Activated CD4-positive, alpha-beta T cell treated with anti-CD3 and anti-CD28 coated beads, Interleukin-2, amount 50 U/mL, for 1 hour (primary cell): ENCODE data around the gene NOC3L.
"Not testable (repeated sequence)": the region's sequence is repeated elsewhere in the genome, so short reads cannot be mapped to it uniquely, and the experiment has no call there.

Experiments used
- DNase-seq: peaks from one replicate; pipeline ENCODE4 v3.0.0-alpha.2; 2020

Gene NOC3L

DNA sequence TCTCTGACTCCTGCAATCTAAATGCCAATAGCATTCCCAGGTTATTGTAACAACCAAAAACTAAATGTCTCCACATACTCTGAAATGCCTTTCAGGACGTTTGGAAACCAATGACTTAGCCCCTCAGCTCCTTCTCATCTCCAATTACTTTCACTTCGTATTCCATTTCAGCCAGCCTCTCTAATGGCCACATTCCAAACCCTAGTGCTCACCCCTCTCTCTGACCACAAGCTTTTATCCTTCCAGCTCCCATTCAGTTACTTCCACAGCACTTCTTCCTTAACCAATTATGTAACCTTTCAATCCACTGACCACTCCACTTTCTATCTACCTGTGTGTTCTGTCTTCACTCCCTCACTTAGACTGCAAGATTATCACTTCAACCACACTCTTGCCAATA, 4.3 kb downstream of the NOC3L start:
- no peak for DNase-seq

DNA sequence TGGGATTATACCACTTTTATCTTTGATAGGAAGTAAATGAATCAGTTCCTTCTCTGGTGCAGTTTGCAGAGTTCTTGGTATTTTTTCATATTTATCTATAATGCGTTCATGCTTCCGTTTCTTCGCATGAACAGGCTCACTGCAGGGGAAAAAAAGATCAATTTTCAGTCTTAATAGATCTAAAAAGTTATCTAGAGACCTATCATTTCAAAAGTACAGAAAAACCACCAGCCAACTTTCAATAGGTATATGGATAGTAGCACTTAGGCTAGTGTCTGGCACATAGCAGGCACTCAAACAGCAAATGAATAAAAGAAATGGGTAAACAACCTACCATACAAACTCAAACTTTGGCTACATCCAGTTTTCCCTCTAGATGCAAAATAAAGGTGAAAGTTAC, 5.5 kb downstream of the NOC3L start:
- no peak for DNase-seq

DNA sequence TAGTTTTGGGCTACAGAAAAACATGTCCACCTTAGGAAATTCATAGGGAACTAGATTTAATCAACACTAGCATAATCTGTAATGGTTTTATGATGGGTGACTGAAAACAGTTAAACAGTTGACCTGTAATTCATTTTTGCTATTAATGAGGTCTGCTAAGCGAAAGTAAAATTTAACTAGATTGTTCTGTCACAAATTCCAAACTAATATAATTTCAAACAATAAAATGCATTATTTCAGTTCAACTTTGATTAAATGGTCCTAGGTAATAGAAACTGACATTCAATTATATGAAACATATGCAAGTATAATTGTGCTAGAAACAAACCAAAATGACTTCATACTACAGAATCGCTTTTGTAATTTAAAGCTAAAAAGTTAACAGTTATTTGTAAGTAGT, 6.9 kb downstream of the NOC3L start:
- no peak for DNase-seq

DNA sequence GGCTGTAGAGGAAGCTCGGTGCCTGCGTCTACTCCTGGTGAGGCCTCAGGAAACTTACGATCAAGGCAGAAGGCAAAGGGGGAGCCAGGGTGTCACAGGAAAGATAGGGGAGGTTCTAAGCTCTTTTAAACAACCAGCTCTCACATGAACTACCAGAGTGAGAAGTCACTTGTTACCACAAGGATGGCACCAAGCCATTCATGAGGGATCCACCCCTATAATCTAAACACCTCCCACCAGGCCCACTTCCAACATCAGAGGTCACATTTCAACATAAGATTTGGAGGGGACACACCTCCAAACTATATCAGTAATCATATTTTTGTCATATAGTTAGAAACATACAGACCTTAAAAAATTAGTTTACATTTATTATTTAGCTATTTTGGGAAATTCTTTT, 9.4 kb downstream of the NOC3L start:
- DNase-seq: no peak

DNA sequence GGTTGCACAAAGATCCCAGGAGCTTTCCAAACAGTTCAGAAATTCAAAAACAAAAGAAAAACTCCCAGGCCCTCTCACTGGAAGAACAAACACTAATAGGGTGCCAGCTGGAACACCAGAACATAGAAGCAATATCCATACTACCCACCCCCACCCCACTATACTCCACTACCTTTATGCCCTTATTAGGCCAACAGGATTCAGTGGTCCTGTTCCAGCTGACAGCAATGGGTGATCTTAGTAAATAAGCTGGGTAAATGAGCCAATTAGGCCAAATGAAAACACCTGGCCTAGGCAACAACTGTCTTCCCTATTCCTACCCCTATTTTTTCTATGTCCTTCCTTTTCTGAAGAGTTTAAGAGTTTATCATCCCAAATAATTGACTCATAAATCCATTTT, 11.7 kb downstream of the NOC3L start:
- no peak for DNase-seq

DNA sequence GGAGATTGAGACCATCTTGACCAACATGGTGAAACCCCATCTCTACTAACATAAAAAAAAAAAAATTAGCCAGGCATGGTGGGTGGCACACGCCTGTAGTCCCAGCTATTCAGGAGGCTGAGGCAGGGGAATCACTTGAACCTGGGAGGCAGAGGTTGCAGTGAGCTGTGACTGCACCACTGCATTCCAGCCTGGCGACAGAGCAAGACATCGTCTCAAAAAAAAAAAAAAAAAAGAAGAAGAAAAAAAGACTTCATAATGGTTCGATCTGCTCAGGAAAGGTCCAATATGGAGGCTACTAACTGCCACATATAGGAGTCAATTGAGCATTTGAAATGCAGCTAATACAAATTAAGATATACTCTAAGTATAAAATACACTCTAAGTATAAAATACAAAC, 12.2 kb downstream of the NOC3L start:
- DNase-seq: not testable (repeated sequence)

DNA sequence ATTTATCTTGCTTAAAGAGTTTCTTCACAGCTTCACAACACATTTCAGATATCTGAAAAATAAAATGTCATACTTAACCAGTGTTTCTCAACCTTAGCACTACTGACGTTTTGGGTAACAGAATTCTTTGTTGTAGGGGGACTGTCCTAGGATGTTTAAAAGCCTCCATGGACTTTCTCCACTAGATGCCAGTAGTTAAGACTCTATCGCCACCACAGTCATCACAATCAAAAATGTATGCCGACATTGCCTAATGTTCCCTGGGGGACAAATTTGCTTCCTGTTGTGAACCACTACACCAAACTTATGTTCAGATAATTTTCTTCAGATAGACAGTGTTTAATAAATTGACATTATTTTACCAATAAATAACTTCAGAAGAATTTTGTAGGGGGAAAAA, 13.4 kb downstream of the NOC3L start:
- no peak for DNase-seq

DNA sequence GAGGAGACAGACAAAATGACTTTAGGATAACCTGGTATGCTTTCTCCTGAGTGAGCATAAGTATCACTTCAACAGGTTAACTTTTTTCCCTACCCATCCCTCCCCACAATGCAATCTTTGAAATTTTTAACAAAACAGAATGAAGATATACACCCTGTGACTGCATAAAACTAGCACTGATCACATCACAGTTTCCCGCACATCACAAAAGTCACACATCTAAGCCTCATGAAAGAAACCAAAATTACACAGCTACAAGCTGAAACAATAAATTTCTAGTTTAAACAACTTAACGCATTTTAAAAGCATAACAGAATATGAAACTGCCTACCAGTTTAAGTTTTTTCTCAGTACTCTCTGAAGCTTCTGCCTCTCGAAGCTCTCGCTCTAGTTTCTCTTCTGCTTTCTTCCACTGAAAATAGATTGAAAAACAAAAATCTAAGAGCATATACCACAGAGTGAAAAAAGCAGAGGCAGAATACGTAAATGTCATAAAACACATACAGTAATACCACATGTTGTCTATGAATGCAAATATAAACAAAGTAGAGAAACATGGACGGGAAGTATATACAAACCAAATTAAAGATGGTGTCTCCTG, 18.1 kb downstream of the NOC3L start:
- DNase-seq: no peak

DNA sequence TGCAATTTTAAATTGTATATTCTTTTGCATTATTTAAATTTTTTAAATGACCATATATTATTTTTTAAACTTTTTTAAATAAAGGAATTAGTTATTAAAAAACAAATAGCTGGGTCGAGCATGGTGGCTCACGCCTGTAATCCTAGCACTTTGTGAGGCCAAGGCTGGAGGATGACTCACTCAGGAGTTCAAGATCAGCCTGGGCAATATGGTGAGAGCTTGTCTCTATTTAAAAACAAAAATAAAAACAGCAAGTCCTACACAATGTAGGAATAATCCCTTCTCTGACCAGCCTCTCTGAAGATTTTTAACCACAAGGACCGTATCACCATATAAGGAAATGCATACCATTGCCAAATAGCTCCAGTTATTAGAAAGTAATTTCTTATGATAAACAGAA, 19.6 kb downstream of the NOC3L start:
- DNase-seq: no peak

DNA sequence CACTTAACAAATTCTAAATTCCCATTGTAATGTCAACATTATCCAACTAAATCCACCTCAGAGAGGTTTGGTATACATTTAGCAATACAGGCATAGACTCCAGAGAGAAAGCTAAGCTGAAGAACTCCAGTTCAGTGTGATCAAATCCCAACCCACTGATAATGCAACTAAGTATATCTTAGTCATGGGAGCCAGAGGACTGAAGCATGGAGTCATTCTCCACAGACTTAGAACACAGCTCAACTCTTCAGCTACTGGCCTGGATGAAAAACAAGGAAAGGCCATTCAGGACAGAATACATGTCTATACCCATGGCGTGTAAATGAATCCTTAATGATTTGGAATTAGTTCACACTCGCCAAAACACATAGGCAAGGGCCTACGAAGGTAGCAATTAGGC, 27.9 kb downstream of the NOC3L start:
- DNase-seq: no peak

DNA sequence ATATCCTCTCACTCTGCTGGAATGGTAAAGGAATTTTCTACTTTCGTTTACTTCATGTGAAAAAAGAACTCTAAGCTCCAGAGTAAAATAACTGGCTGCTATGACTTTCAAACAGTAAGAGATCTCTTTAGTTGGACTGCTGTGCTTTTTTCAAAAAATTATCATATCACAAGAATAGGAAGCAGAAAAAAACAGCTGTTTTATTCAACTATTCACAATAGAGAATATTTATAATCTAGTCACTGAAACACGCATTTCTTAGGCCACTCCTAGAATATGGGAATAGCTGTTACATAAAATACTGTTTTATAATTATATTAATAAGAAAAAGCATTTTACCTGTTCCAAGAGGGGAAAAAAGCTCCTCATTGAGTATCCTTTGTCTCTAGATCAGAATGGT, 29.7 kb downstream of the NOC3L start:
- DNase-seq: no peak

DNA sequence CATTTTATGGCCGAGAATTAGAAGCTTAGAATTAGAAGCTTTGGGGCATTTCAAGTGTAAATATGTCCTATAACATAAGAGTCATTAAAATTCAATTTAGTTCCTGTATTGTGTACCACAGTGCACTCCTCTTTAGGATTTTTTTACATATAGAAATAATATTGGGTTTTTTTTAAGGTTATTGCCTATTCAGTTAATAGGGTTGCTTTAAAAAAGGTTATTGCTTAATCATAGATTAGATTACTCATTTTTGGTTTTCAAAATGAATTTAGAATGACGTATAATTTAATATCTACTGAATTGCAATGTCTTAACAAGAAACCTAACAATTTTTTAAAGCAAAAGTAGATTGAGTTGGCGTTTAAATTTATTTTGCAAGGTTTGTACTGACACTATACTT, 34.1 kb downstream of the NOC3L start:
- no peak for DNase-seq

DNA sequence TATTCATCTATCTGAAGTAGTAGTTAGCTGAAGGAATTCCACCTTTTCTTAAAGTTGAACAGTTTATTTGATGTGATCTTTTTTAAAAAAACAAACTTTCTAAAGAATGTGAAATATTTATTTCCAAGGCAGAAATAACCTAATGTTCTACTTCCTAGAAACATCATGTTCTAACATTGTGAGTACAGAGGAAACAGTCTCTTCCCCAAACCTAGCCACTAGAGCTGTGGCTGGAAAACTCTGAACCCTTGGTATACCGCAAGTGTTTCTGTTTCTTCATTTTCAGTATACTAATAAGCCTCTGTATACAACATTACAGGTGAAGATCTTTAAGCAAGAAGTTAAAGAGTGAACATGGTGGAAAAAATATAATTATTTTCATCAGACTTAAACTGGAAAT, 35.1 kb downstream of the NOC3L start:
- no peak for DNase-seq

DNA sequence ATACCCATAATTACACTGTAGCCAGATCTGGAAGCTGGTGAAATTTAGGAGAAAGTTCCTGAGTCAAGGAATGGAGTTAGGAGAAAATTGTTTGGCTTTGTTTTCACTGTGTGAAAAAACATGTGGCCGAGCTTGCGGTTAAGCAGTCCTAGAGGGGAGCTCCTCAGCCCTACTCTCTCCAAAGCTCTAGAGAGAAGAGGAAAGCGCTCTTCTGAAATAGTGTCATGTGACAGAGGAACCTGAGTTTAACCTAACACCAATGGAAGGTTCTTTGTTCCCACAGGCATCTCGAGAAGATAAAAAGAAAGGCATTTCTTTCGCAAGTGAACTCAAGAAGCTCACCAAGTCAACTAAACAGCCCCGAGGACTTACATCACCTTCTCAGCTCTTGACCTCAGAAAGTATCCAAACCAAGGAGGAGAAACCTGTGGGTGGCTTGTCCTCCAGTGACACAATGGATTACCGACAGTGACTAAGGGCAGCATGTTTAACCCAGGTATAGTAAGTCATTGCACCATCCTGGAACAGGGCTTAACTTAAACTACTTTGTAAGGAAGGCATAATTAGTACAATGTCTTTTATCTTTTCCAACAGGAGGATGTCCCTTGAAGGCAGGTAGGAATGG, 38.0 kb downstream of the NOC3L start:
- DNase-seq: no peak

DNA sequence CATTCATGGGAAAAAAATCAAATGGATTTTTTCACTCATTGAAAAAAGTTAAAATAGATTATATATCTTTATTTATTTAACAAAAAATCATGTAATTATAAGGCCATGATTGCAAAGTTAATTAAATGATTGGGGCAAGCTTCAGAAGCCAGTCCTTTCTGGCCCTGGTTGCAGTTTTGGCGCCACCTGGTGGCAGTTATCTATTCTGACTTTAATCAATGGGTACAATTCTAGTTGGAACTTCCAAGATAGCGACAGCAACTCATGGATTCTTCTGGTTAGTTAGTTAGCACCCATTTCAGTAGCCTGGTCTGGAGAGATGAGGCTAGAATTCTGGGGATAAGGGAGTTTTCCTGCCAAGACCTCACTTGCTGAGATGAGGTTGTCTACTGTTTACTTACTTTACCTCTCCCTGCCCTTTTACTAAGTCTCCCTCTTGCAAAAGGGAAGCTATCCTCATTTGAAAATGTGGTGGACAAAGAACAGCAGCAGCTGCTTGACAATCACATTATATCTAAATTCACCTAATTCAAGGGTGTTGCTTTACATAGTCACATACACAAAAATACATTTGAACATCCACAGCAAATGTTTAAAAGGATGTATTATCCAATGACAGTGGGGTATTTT, 42.3 kb downstream of the NOC3L start:
- DNase-seq: peak; percentile 60

DNA sequence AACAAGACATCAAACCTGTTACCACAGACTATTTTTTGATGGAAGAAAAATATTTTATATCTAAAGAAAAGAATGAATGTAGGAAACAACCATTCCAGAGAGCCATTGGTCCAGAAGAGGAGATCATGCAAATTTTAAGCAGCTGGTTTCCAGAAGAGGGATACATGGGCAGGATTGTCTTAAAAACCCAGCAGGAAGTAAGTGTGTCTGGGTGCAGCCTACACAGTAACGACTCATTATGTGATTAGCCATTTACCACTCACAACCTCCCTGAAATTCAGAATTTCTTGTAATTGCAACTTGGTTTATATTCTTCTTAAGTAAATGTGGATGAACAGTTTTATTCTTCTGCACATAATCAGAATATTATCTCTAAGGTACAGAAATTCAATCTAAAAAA, 46.2 kb downstream of the NOC3L start:
- DNase-seq: no peak

DNA sequence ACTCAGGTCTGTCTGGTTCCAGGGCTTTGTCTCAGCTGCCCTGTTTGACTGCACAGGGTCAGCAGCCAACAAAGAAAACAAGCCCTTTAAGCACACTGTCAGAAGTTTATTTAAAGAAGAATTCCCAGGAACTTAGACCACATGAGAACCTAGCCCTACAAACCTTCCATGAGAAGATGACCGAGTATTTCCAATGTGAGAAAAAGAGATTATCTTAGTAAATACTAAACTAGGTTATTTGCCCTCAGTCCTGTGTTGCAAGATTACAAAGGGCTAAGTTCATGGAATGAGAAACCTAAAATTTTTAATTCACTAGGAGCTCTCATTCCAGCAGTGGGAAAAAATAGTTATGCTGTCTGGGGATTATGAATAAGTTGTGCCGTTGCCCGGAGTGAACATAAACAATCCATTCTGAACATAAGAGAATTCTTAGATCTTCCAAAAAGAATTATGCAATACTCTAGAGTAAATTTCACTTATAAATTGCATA, 46.7 kb downstream of the NOC3L start:
- no peak for DNase-seq

DNA sequence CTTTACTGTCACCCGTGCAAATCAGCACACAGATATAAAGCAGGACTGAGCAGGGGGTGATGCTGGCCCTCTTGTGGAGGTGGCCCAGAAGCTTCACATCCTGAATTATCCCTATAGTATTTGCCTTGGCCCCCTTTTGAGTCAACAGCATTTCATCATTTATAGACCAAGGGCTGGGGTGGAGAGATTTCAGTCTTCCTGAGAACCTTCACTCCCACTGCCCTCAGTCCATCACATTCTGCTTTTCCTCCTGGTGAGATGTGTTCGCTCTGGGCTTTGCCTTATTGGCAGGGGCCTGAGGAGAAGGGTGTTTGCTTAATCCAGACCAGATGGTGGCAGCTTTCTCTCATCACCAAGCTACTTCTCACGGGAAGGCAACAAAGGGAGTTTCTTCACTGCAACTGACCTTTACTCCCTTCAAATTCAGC, 47.7 kb downstream of the NOC3L start:
- DNase-seq: no peak

DNA sequence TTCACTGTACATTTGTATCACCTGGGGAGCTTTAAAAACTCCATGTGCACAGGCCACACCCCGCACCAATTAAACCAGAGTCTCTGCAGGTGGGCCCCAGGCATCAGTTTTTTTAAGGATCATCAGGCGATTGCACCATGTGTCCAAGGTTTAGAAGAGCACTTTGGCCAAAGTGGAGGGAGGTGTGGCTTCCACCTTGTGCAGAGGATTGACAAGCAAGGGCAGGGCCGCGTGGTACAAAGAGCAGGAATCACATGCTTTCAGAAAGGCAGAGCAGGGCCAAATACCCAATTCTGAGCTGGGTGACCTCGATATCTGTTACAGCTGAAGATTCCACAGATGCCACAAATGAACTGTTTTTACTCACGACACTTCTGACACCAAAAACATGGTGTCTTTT, 52.4 kb downstream of the NOC3L start:
- DNase-seq: no peak

DNA sequence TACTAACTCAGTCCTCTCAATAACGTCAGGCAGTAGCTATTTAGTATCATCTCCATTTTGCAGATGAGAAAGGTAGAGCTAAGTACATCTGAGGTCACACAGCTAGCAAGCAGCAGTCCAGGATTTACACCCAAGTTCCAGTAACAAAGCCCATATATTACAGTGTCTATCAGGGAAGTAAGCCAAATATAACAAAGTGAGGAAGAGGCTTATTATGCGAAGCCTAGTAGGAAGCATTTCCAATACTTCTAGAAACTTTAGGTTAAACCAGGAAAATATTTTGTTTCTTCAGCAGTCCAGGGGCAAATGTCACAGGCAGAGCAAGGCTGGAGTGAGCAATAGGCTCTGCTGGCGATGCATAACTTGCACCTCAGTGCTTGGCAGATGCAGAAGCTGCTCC, 53.9 kb downstream of the NOC3L start:
- DNase-seq: no peak

DNA sequence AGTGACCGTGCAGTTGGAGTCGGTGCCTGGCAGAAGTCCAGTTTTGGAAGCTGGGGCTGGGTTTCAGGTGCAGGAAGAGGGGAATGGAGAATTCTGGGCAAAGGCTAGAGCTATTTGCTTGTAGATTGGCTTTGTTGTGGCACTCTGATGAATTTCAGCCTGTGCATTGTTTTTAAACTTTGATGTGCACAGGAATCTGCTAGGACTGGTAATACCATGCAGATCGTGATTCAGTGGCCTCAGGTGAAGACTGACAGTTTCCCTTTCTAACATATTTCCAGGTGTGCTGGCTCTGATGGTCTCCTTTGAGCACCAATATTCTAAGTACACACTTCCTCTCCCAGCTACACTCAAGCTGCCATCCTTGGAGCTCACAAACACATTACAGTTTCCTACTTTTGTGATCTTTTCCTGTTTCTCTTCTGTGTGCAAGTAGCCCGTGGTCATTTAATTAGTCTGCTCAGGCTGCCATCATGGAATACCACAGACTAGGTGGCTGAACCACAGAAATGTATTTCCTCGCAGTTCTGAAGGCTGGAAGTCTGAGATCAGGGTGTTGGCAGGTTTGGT, 55.6 kb downstream of the NOC3L start:
- no peak for DNase-seq

DNA sequence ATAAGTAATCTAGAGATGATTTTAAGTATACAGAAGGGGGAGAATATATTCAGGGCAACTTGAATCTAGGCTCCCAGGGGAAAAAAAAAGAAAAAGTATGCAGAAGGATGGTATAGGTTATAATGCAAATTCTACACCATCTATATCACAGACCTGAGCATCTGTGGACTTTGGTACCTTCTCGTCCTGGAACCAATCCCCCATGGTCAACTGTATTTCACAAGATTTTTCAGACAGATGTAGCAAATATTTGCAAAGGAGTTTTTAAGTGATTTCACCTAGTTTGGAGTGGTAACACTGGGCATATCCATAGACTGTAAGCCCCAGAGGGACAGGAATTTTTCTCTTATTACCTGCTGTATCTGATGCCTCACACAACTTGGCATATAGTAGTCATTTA, 58.8 kb downstream of the NOC3L start:
- no peak for DNase-seq

DNA sequence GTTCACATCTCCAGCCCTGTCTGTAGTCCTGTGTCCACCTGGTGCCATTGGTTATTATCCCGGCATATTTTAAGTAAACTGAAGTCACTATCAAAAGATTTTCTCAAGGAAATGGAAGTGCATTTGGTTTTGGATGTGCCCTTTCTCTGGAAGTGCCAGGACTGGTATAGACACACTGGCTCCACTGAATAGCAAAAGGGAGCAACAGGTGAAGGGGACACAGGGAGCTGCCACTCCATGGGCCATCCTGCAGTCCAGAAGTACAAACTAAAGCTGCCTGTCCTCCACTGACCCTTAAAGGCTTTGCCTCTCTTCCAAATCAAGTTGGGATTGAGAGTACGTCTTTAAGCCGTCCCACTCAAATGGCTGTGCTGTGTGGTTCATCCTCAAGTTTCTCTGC, 62.7 kb downstream of the NOC3L start:
- DNase-seq: no peak

DNA sequence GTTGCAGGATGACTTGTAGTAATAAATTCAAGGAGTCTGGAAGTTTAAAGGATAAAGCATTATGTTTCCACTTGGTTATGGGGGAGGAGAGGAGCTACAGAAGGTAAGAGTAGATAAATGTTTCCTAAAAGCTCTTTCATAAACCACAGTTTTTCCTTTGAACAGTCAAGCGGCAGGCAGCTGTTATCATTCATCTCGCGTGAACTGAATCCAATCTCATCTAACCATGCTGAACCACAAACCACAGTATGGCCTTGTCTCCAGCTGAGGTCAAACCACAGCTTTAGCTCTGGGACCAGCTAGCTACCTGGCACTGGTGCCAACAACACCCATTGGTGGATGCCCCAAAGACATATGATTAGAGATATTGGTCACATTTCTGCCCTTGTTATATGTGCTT, 63.3 kb downstream of the NOC3L start:
- DNase-seq: no peak
